Upper lobe of left lung (tissue), 6 donors: ENCODE data around the gene BRINP2. TPM values are rescaled to one million over a fixed set of nuclear protein-coding genes. Genes with fewer than 3 reads are reported as not detected.

Experiments
- ATAC-seq, 2 donors: fragments of 200-7000 bp; cut with Tn5 transposase; one replicate each; pipeline ENCODE4 v1.9.1; 2022; ENCODE audit warnings: mild to moderate bottlenecking in 2 of 2, moderate library complexity in 2 of 2; ENCODE audit not compliant: low FRiP score in 2 of 2
- DNase-seq, 2 donors: peaks; one replicate each; pipeline ENCODE4 v3.0.0-alpha.2; 2019 to 2020
- H3K27ac ChIP-seq, 4 donors: fragments of 200-600 bp; sonication (generic); one replicate each; pipeline ENCODE4 v1.5.1; 2016 to 2019
- H3K27me3 ChIP-seq, 4 donors: fragments of 200-600 bp; sonication (generic); one replicate each; pipeline ENCODE4 v1.5.1; 2017 to 2019
- H3K36me3 ChIP-seq, 4 donors: fragments of 200-600 bp; sonication (generic); one replicate each; pipeline ENCODE4 v1.5.1; 2016 to 2019
- H3K4me1 ChIP-seq, 4 donors: fragments of 200-600 bp; sonication (generic); one replicate each; pipeline ENCODE4 v1.5.1; 2018 to 2019
- H3K4me3 ChIP-seq, 4 donors: fragments of 200-600 bp; sonication (generic); one replicate each; pipeline ENCODE4 v1.5.1; 2017 to 2019; ENCODE audit warnings: mild to moderate bottlenecking in 2 of 4, moderate library complexity in 1 of 4
- H3K9me3 ChIP-seq, 4 donors: fragments of 200-600 bp; sonication (generic); one replicate each; pipeline ENCODE4 v1.5.1; 2018 to 2019
- CTCF ChIP-seq, 6 experiments: fragments of 450-650 bp in 4 of 6; fragments of 200-600 bp in 2 of 6; sonication (generic) in 2 of 6; IDR thresholded peaks; one replicate each; pipeline ENCODE4 v1.5.1; 2016 to 2019; ENCODE audit warnings: antibody characterized with exemption in 6 of 6
- EP300 ChIP-seq, 4 donors: sonication (generic); formaldehyde crosslinking; IDR thresholded peaks; one replicate each; pipeline ENCODE4 v1.5.1; 2017; ENCODE audit warnings: antibody characterized with exemption in 4 of 4, control low read depth in 2 of 4
- POLR2A ChIP-seq, 4 donors: fragments of 450-650 bp; IDR thresholded peaks; one replicate each; pipeline ENCODE4 v1.5.1; 2016 to 2017; ENCODE audit warnings: antibody characterized with exemption in 4 of 4, mild to moderate bottlenecking in 2 of 4
- POLR2AphosphoS5 ChIP-seq, 2 donors: sonication (generic); formaldehyde crosslinking; IDR thresholded peaks; one replicate each; pipeline ENCODE4 v1.5.1; 2017; ENCODE audit warnings: antibody characterized with exemption in 2 of 2
- WGBS, 2 donors: methylation state at CpG; one replicate each; pipeline ENCODE4 v1.1.5; 2017 to 2018; 5-methylcytosine and 5-hydroxymethylcytosine counted together
- total RNA-seq, 6 donors: library from RNA; depleted of rRNA in 4 of 6; stranded (reverse); fragments of >200 nt in 4 of 6; gene quantifications; one replicate each; pipeline versions ENCODE4 v1.1.0 to v1.2.1, GENCODE V29; 2016 to 2021
- donor health status: DM: no; HTN: no; CAD: no; lungs with moderate emphysema.
- donor health status: DM: no; HTN: yes; CAD: no; lungs with severe emphysema.

BRINP2 gene
- total RNA-seq, 6 donors from 2014 or later = 0.06 to 0.07 TPM; not detected in 4

- DNase-seq = peak; percentile 48 to 82
- H3K4me3 ChIP-seq = peak overlapping the region in 1 of 4 donors; percentile 21
- peaks cover 0 to 2% (median 0%) of the 10 kb centered on the region in 4 donors for H3K27me3 ChIP-seq
- no peaks in the 10 kb centered on the region for H3K36me3 ChIP-seq
- H3K27ac ChIP-seq = no peak overlapping the region
- 0 to 2% methylated on average over 5 to 30 of the region's 32 CpGs for WGBS, 2 donors
- peak; percentile 50 to 74 (median 67) for TF ChIP-seq CTCF (IDR thresholded peaks at IDR 0.05)
- TF ChIP-seq EP300 (IDR thresholded peaks at IDR 0.05) = no peak
- no peaks in the 10 kb centered on the region for H3K9me3 ChIP-seq
- ATAC-seq = peak; percentile 70 to 89
- peaks cover 0 to 9% (median 8%) of the 10 kb centered on the region in 4 donors for H3K4me1 ChIP-seq
Observed at GRCh38 chr1:177181631-177182291, 11.0 kb downstream of the BRINP2 start.

- no peak for TF ChIP-seq CTCF (IDR thresholded peaks at IDR 0.05)
- no peak for TF ChIP-seq POLR2AphosphoS5 (IDR thresholded peaks at IDR 0.05)
- no peak for TF ChIP-seq EP300 (IDR thresholded peaks at IDR 0.05)
- no peak for TF ChIP-seq POLR2A (IDR thresholded peaks at IDR 0.05)
- H3K4me3 ChIP-seq = no peak overlapping the region
- no peak for ATAC-seq
- 63 to 71% methylated on average over 2 of the region's 2 CpGs for WGBS, 2 donors
- DNase-seq = no peak
- no peaks in the 10 kb centered on the region for H3K9me3 ChIP-seq
- H3K4me1 ChIP-seq = peaks cover 0 to 9% (median 8%) of the 10 kb centered on the region in 4 donors
- H3K27me3 ChIP-seq = peaks cover 0 to 2% (median 0%) of the 10 kb centered on the region in 4 donors
- no peak overlapping the region for H3K27ac ChIP-seq
- no peaks in the 10 kb centered on the region for H3K36me3 ChIP-seq
Observed at GRCh38 chr1:177183836-177184235, 13.1 kb downstream of the BRINP2 start.

GRCh38 chr1:177185209-177185608 lies 14.5 kb downstream of the BRINP2 start:
- H3K27ac ChIP-seq = no peak overlapping the region
- H3K27me3 ChIP-seq = peaks cover 0 to 2% (median 0%) of the 10 kb centered on the region in 4 donors
- H3K4me3 ChIP-seq = no peak overlapping the region
- 68 to 73% methylated on average over 5 of the region's 5 CpGs for WGBS, 2 donors
- no peak for TF ChIP-seq EP300 (IDR thresholded peaks at IDR 0.05)
- peak in 1 of 6 experiments; percentile 33 for TF ChIP-seq CTCF (IDR thresholded peaks at IDR 0.05)
- no peak for TF ChIP-seq POLR2A (IDR thresholded peaks at IDR 0.05)
- ATAC-seq = no peak
- DNase-seq = no peak
- H3K36me3 ChIP-seq = no peaks in the 10 kb centered on the region
- peaks cover 0 to 9% (median 8%) of the 10 kb centered on the region in 4 donors for H3K4me1 ChIP-seq
- H3K9me3 ChIP-seq = no peaks in the 10 kb centered on the region

- WGBS, 2 donors = 91 to 92% methylated on average over 2 of the region's 2 CpGs
- ATAC-seq (no peak), DNase-seq (no peak)
Observed at GRCh38 chr1:177186639-177187038, 15.9 kb downstream of the BRINP2 start.

More at GRCh38 chr1:177186639-177187038, 15.9 kb downstream of the BRINP2 start:
- Histone ChIP-seq H3K27ac (no peak overlapping the region), H3K4me1 (peaks cover 0 to 4% (median 3%) of the 10 kb centered on the region in 4 donors), H3K36me3 (no peaks in the 10 kb centered on the region), H3K9me3 (no peaks in the 10 kb centered on the region), H3K4me3 (no peak overlapping the region), H3K27me3 (no peaks in the 10 kb centered on the region)
- no peak for TF ChIP-seq EP300 (IDR thresholded peaks at IDR 0.05)
- no peak for TF ChIP-seq POLR2A (IDR thresholded peaks at IDR 0.05)
- no peak for TF ChIP-seq POLR2AphosphoS5 (IDR thresholded peaks at IDR 0.05)
- no peak for TF ChIP-seq CTCF (IDR thresholded peaks at IDR 0.05)
